Measurements from ENCODE around the gene AQP4. TPM values are rescaled to one million over a fixed set of nuclear protein-coding genes. Genes with fewer than 3 reads are reported as not detected.

The AQP4 gene
- not detected in 2 replicates for total RNA-seq (2014; rRNA removed; shearing (Covaris generic))
- not detected in 2 replicates for total RNA-seq (2022)
- Bru-seq, nascent RNA = not detected
- BruChase-seq, experiment 1, labeled RNA remaining after a 6-hour chase = not detected
- not detected for BruChase-seq, experiment 2, labeled RNA remaining after a 2-hour chase
- long read RNA-seq = 0 reads

DNA sequence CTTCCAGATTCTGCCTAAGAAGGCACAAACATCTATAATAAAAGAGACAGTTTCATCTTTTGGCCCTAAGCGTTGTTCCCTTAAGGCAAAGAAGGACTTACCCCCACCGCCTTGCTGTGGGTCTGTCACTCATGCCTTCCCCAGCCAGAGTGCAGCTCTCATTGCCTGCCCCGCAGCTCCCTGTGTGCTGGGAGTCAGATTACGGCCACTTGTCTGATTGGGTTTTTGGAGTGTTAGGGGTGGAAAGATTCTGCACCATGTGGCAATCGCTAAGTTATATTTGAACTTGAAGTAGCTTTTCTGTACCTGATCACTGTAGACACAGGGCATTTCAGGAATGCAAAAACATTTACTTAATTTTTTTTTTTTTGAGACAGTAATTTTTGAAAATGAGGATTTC, at the start of gene AQP4:
TSS of gene AQP4 (minus strand) at position 151 of the 400 bp plus-strand sequence. CDS start at position 133, 18 bp downstream.
- H2AFZ ChIP-seq (ENCODE audit: low read length) = no peak within 1 kb of the TSS
- no peaks in the 10 kb centered on the region for H4K20me1 ChIP-seq (ENCODE audit: insufficient read depth, low read length)
- no peaks in the 10 kb centered on the region for H3K36me3 ChIP-seq (ENCODE audit: insufficient read depth, low read length)
- POLR2A ChIA-PET = no interaction called here
- CTCF ChIA-PET (ENCODE audit: unreplicated experiment) = no interaction called here
- BruUV-seq (replicated peaks) = no TSS peak
- H3K4me2 ChIP-seq (ENCODE audit: low read length) = no peak within 1 kb of the TSS
- no peak within 1 kb of the TSS for H3K4me3 ChIP-seq (ENCODE audit: low read depth, low read length, poor library complexity, severe bottlenecking)
- no peaks in the 10 kb centered on the region for H3K79me2 ChIP-seq (ENCODE audit: insufficient read depth, low read depth, low read length)
- H3K27ac ChIP-seq (ENCODE audit: low read depth, low read length, poor library complexity, severe bottlenecking) = no peak within 1 kb of the TSS
- H3K9me2 ChIP-seq (ENCODE audit: insufficient read depth, low read length) = no peaks in the 10 kb centered on the region
- H3K9me3 ChIP-seq (ENCODE audit: low read length) = no peaks in the 10 kb centered on the region
- intact Hi-C loops (cut with micrococcal nuclease; ENCODE audit: unreplicated experiment) = no loop called here
- TF ChIP-seq EZH2phosphoT487 (IDR thresholded peaks at IDR 0.05; ENCODE audit: borderline replicate concordance, low read depth, low read length) = no peak
- no peak for TF ChIP-seq CTCF (conservative IDR thresholded peaks at IDR 0.05; ENCODE audit: low read length)
- H3K4me1 ChIP-seq (ENCODE audit: insufficient read depth, low read length, poor library complexity, severe bottlenecking) = no peaks in the 10 kb centered on the region
- no peak for DNase-seq (ENCODE audit: low spot score)

DNA sequence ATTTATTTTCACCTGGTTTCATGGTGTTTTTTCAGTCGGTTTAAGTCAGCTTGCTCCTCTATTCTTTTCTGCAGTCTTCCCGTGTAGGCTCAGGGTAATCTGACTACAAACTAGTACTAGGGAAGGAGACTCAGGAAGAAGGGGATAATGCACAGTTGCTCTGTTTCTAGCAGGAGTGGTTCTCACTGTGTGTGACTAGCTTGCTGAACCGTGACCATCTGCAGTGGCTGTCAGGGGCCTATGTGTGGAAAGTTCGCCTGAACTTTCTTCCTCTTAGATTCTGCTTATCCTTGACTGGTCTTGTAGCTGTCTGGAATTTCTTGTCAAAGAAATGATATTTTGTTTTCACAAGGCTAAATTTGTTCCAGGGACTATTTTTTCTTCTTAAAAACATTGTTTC, 46.3 kb upstream of the AQP4 start:
- Histone ChIP-seq H3K9me2 (ENCODE audit: insufficient read depth, low read length) (no peaks in the 10 kb centered on the region), H3K27ac (ENCODE audit: low read depth, low read length, poor library complexity, severe bottlenecking) (no peak overlapping the region), H3K4me2 (ENCODE audit: low read length) (no peak overlapping the region), H2AFZ (ENCODE audit: low read length) (no peak overlapping the region), H3K9me3 (ENCODE audit: low read length) (no peaks in the 10 kb centered on the region), H3K79me2 (ENCODE audit: insufficient read depth, low read depth, low read length) (no peaks in the 10 kb centered on the region), H3K4me1 (ENCODE audit: insufficient read depth, low read length, poor library complexity, severe bottlenecking) (no peaks in the 10 kb centered on the region), H3K4me3 (ENCODE audit: low read depth, low read length, poor library complexity, severe bottlenecking) (no peak overlapping the region), H3K36me3 (ENCODE audit: insufficient read depth, low read length) (no peaks in the 10 kb centered on the region), H4K20me1 (ENCODE audit: insufficient read depth, low read length) (no peaks in the 10 kb centered on the region)
- no peak for DNase-seq (ENCODE audit: low spot score)
- TF ChIP-seq EZH2phosphoT487 (IDR thresholded peaks at IDR 0.05; ENCODE audit: borderline replicate concordance, low read depth, low read length) (no peak), CTCF (conservative IDR thresholded peaks at IDR 0.05; ENCODE audit: low read length) (no peak)
- ChIA-PET CTCF (ENCODE audit: unreplicated experiment) (no interaction called here), POLR2A (no interaction called here)
- no TSS peak for BruUV-seq (replicated peaks)
- intact Hi-C loops (cut with micrococcal nuclease; ENCODE audit: unreplicated experiment) = no loop called here

DNA sequence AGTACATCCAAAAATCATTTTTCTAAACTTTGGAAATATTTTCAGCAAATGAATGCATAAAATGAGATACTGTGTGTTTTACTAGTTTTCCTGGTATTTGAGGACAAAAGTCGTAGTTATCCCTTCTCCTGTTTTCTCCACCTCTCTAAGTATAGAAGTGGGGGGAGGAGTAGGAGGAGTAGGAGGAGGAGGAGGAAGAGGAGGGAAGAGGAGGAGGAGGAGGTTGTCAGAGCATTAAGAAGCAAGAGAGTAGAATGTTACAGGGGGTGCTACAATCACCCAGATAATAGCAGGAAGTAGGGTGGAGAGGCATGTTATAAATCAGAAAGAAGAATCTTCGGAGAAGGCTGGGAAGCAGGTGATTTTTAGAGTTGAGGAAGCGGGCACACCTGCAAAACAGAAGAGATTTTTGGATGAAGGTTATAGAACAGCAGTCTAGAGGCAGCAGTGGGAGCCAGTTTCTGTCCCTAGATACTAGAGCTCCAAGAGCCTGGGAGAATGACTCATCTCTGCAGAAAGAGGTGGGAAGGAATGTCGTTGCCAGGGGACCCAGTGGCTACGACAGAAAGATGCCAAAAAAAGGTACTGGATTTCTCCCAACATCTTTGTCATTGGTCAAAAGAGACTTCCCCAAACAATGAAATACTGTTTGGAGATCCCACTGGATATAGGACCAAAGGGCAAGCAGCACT, 44.2 kb upstream of the AQP4 start:
- POLR2A ChIA-PET = no interaction called here
- no TSS peak for BruUV-seq (replicated peaks)
- H3K4me2 ChIP-seq (ENCODE audit: low read length) = no peak overlapping the region

More for the DNA sequence above, 44.2 kb upstream of the AQP4 start:
- no peaks in the 10 kb centered on the region for H3K4me1 ChIP-seq (ENCODE audit: insufficient read depth, low read length, poor library complexity, severe bottlenecking)
- no peaks in the 10 kb centered on the region for H3K36me3 ChIP-seq (ENCODE audit: insufficient read depth, low read length)
- H3K9me2 ChIP-seq (ENCODE audit: insufficient read depth, low read length) = no peaks in the 10 kb centered on the region
- CTCF ChIA-PET (ENCODE audit: unreplicated experiment) = no interaction called here
- no peak for TF ChIP-seq EZH2phosphoT487 (IDR thresholded peaks at IDR 0.05; ENCODE audit: borderline replicate concordance, low read depth, low read length)
- TF ChIP-seq CTCF (conservative IDR thresholded peaks at IDR 0.05; ENCODE audit: low read length) = no peak
- intact Hi-C loops (cut with micrococcal nuclease; ENCODE audit: unreplicated experiment) = no loop called here
- no peak for DNase-seq (ENCODE audit: low spot score)
- H3K27ac ChIP-seq (ENCODE audit: low read depth, low read length, poor library complexity, severe bottlenecking) = no peak overlapping the region
- no peaks in the 10 kb centered on the region for H3K9me3 ChIP-seq (ENCODE audit: low read length)
- H3K79me2 ChIP-seq (ENCODE audit: insufficient read depth, low read depth, low read length) = no peaks in the 10 kb centered on the region
- no peaks in the 10 kb centered on the region for H4K20me1 ChIP-seq (ENCODE audit: insufficient read depth, low read length)
- H2AFZ ChIP-seq (ENCODE audit: low read length) = no peak overlapping the region
- H3K4me3 ChIP-seq (ENCODE audit: low read depth, low read length, poor library complexity, severe bottlenecking) = no peak overlapping the region

All from OCI-LY7 (cell line).